HEK293 (cell line): ENCODE measurements around the gene RHOF.

Experiments
- CTCF ChIA-PET: fragments of 350-600 bp; formaldehyde crosslinking; extraction: SDS; loops from one replicate; lab custom pipeline; 2021; ENCODE audit warnings: antibody characterized with exemption; lab: Yijun Ruan, JAX
- POLR2A ChIA-PET: fragments of 300-600 bp; formaldehyde crosslinking; extraction: SDS; loops from one replicate; lab custom pipeline; 2020; ENCODE audit warnings: antibody characterized with exemption, inconsistent platforms; lab: Yijun Ruan, JAX
- H3K27ac ChIP-seq: fragments of 200-500 bp; sonication (Bioruptor generic); 2 replicates; pipeline ENCODE4 v1.5.1; 2014; ENCODE audit warnings: low read depth, low read length, control low read depth, inconsistent platforms; ENCODE audit errors: extremely low read depth
- H3K36me3 ChIP-seq, 2 experiments: fragments of 200-500 bp in 1 of 2; sonication (Bioruptor generic) in 1 of 2; 1 replicate in 1 of 2; 2 replicates in 1 of 2; pipeline ENCODE4 v1.5.1; 2014 to 2017; ENCODE audit warnings: inconsistent platforms in 2 of 2, low read length in 2 of 2; ENCODE audit not compliant: control insufficient read depth in 2 of 2, insufficient read depth in 1 of 2
- H3K4me1 ChIP-seq: fragments of 200-500 bp; sonication (Bioruptor generic); 2 replicates; pipeline ENCODE4 v1.5.1; 2014; ENCODE audit warnings: mild to moderate bottlenecking, low read length, inconsistent platforms; ENCODE audit not compliant: control insufficient read depth, insufficient read depth
- H3K4me3 ChIP-seq: 2 replicates; pipeline ENCODE4 v1.5.1; 2011; ENCODE audit warnings: low read depth, mild to moderate bottlenecking, control low read depth, low read length, moderate library complexity
- H3K9me3 ChIP-seq: fragments of 200-500 bp; sonication (Bioruptor generic); 2 replicates; pipeline ENCODE4 v1.5.1; 2014; ENCODE audit warnings: low read depth, low read length, inconsistent platforms; ENCODE audit not compliant: control insufficient read depth, insufficient read depth
- EGR2 ChIP-seq: fragments of 450-650 bp; formaldehyde crosslinking; IDR thresholded peaks from 2 replicates; pipeline ENCODE4 v1.5.1; 2016; ENCODE audit warnings: low read depth, missing biosample characterization, missing genetic modification characterization
- HOXA7 ChIP-seq: sonication (generic); formaldehyde crosslinking; IDR thresholded peaks from 2 replicates; pipeline ENCODE4 v1.8.1; 2022; ENCODE audit warnings: missing genetic modification reagents, borderline replicate concordance
- KLF16 ChIP-seq: fragments of 450-650 bp; formaldehyde crosslinking; IDR thresholded peaks from 2 replicates; pipeline ENCODE4 v1.5.1; 2017; ENCODE audit warnings: missing biosample characterization, missing genetic modification characterization
- KLF9 ChIP-seq: fragments of 450-650 bp; formaldehyde crosslinking; IDR thresholded peaks from 2 replicates; pipeline ENCODE4 v1.5.1; 2016; ENCODE audit warnings: missing biosample characterization, missing genetic modification characterization, low read depth
- REPIN1 ChIP-seq: fragments of 450-650 bp; formaldehyde crosslinking; IDR thresholded peaks from 2 replicates; pipeline ENCODE4 v1.5.1; 2017; ENCODE audit warnings: missing biosample characterization, missing genetic modification characterization, low read depth
- SETDB1 ChIP-seq: IDR thresholded peaks from one replicate; pipeline ENCODE4 v1.6.1; 2017; ENCODE audit warnings: mild to moderate bottlenecking, low read length, moderate library complexity, mixed read lengths; ENCODE audit not compliant: insufficient read length
- SP2 ChIP-seq: fragments of 450-650 bp; formaldehyde crosslinking; IDR thresholded peaks from 2 replicates; pipeline ENCODE4 v1.5.1; 2016; ENCODE audit warnings: missing biosample characterization, missing genetic modification characterization
- SP7 ChIP-seq: fragments of 450-650 bp; formaldehyde crosslinking; IDR thresholded peaks from 2 replicates; pipeline ENCODE4 v1.5.1; 2016; ENCODE audit warnings: missing biosample characterization, missing genetic modification characterization
- ZBTB17 ChIP-seq: fragments of 450-650 bp; formaldehyde crosslinking; IDR thresholded peaks from 2 replicates; pipeline ENCODE4 v1.5.1; 2016; ENCODE audit warnings: missing biosample characterization, missing genetic modification characterization
- ZBTB8A ChIP-seq: fragments of 450-650 bp; formaldehyde crosslinking; IDR thresholded peaks from 2 replicates; pipeline ENCODE4 v1.5.1; 2016; ENCODE audit warnings: missing biosample characterization, missing genetic modification characterization
- ZIC2 ChIP-seq: fragments of 450-650 bp; formaldehyde crosslinking; IDR thresholded peaks from 2 replicates; pipeline ENCODE4 v1.5.1; 2016; ENCODE audit warnings: missing biosample characterization, missing genetic modification characterization
- ZNF184 ChIP-seq: fragments of 450-650 bp; IDR thresholded peaks from 2 replicates; pipeline ENCODE4 v1.5.1; 2018; ENCODE audit warnings: missing biosample characterization, mild to moderate bottlenecking, missing genetic modification characterization
- ZNF391 ChIP-seq: fragments of 450-650 bp; formaldehyde crosslinking; IDR thresholded peaks from 2 replicates; pipeline ENCODE4 v1.5.1; 2016; ENCODE audit warnings: low read depth, missing biosample characterization, missing genetic modification characterization, borderline replicate concordance
- ZNF426 ChIP-seq: fragments of 450-650 bp; formaldehyde crosslinking; IDR thresholded peaks from 2 replicates; pipeline ENCODE4 v1.5.1; 2017; ENCODE audit warnings: missing biosample characterization, missing genetic modification characterization, mild to moderate bottlenecking, inconsistent platforms, moderate library complexity
- ZNF433 ChIP-seq: fragments of 450-650 bp; formaldehyde crosslinking; IDR thresholded peaks from 2 replicates; pipeline ENCODE4 v1.5.1; 2016; ENCODE audit warnings: missing biosample characterization, missing genetic modification characterization, low read depth
- ZNF571 ChIP-seq: fragments of 450-650 bp; formaldehyde crosslinking; IDR thresholded peaks from 2 replicates; pipeline ENCODE4 v1.5.0; 2017; ENCODE audit warnings: missing biosample characterization, missing genetic modification characterization
- ZNF596 ChIP-seq: fragments of 450-650 bp; IDR thresholded peaks from 2 replicates; pipeline ENCODE4 v1.5.0; 2018; ENCODE audit warnings: missing biosample characterization, mild to moderate bottlenecking, missing genetic modification characterization, moderate library complexity
- ZNF626 ChIP-seq: fragments of 450-650 bp; sonication (Bioruptor Pico); formaldehyde crosslinking; IDR thresholded peaks from 2 replicates; pipeline ENCODE4 v1.5.1; 2018; ENCODE audit warnings: missing biosample characterization, missing genetic modification characterization, inconsistent platforms
- ZNF654 ChIP-seq: fragments of 450-650 bp; formaldehyde crosslinking; IDR thresholded peaks from 2 replicates; pipeline ENCODE4 v1.5.1; 2016; ENCODE audit warnings: low read depth, missing biosample characterization, missing genetic modification characterization
- ZNF664 ChIP-seq: fragments of 450-650 bp; formaldehyde crosslinking; IDR thresholded peaks from 2 replicates; pipeline ENCODE4 v1.5.1; 2016; ENCODE audit warnings: missing biosample characterization, missing genetic modification characterization
- ZNF791 ChIP-seq: fragments of 450-650 bp; formaldehyde crosslinking; IDR thresholded peaks from 2 replicates; pipeline ENCODE4 v1.5.1; 2016; ENCODE audit warnings: missing biosample characterization, missing genetic modification characterization
- TF ChIP-seq, protein P1 (sequence below): fragments of 450-650 bp; formaldehyde crosslinking; IDR thresholded peaks from 2 replicates; pipeline ENCODE4 v1.5.1; 2016; ENCODE audit warnings: missing biosample characterization, missing genetic modification characterization
- TF ChIP-seq, protein P2 (sequence below): fragments of 450-650 bp; formaldehyde crosslinking; IDR thresholded peaks from 2 replicates; pipeline ENCODE4 v1.5.1; 2016; ENCODE audit warnings: missing biosample characterization, missing genetic modification characterization
- TF ChIP-seq, protein P3 (sequence below): fragments of 450-650 bp; formaldehyde crosslinking; IDR thresholded peaks from 2 replicates; pipeline ENCODE4 v1.5.1; 2017; ENCODE audit warnings: missing biosample characterization, missing genetic modification characterization
- TF ChIP-seq, protein P4 (sequence below): IDR thresholded peaks from 2 replicates; pipeline ENCODE4 v1.6.1; 2011; ENCODE audit warnings: mild to moderate bottlenecking, low read depth, low read length, borderline replicate concordance

The RHOF gene

GRCh38 chr12:121740847-121741246, 52.6 kb downstream of the RHOF start (continued):
- TF ChIP-seq SP7 (tag by site-specific recombination) (no peak), ZNF654 (no peak), HOXA7 (no peak), ZNF596 (tag by site-specific recombination) (no peak), SP2 (tag by site-specific recombination) (no peak), ZNF791 (no peak), SETDB1 (no peak), ZNF391 (no peak), REPIN1 (tag by site-specific recombination) (no peak), ZNF433 (tag by site-specific recombination) (no peak), KLF16 (peak; percentile 41; the same call in 1 of the 2 replicates), KLF9 (peak; percentile 69), ZBTB17 (tag by site-specific recombination) (no peak), ZIC2 (tag by site-specific recombination) (no peak), ZNF626 (tag by site-specific recombination) (no peak), ZNF664 (tag by site-specific recombination) (no peak), ZNF571 (tag by site-specific recombination) (no peak), EGR2 (tag by site-specific recombination) (no peak)
- TF ChIP-seq, protein P1, sequence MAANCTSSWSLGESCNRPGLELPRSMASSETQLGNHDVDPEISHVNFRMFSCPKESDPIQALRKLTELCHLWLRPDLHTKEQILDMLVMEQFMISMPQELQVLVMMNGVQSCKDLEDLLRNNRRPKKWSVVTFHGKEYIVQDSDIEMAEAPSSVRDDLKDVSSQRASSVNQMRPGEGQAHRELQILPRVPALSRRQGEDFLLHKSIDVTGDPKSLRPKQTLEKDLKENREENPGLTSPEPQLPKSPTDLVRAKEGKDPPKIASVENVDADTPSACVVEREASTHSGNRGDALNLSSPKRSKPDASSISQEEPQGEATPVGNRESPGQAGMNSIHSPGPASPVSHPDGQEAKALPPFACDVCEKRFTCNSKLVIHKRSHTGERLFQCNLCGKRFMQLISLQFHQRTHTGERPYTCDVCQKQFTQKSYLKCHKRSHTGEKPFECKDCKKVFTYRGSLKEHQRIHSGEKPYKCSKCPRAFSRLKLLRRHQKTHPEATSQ (tag by site-specific recombination): no peak
- TF ChIP-seq, protein P2, sequence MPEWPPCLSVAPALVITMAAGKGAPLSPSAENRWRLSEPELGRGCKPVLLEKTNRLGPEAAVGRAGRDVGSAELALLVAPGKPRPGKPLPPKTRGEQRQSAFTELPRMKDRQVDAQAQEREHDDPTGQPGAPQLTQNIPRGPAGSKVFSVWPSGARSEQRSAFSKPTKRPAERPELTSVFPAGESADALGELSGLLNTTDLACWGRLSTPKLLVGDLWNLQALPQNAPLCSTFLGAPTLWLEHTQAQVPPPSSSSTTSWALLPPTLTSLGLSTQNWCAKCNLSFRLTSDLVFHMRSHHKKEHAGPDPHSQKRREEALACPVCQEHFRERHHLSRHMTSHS: no peak
- TF ChIP-seq, protein P3, sequence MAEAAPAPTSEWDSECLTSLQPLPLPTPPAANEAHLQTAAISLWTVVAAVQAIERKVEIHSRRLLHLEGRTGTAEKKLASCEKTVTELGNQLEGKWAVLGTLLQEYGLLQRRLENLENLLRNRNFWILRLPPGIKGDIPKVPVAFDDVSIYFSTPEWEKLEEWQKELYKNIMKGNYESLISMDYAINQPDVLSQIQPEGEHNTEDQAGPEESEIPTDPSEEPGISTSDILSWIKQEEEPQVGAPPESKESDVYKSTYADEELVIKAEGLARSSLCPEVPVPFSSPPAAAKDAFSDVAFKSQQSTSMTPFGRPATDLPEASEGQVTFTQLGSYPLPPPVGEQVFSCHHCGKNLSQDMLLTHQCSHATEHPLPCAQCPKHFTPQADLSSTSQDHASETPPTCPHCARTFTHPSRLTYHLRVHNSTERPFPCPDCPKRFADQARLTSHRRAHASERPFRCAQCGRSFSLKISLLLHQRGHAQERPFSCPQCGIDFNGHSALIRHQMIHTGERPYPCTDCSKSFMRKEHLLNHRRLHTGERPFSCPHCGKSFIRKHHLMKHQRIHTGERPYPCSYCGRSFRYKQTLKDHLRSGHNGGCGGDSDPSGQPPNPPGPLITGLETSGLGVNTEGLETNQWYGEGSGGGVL (tag by site-specific recombination): no peak
- TF ChIP-seq, protein P4, sequence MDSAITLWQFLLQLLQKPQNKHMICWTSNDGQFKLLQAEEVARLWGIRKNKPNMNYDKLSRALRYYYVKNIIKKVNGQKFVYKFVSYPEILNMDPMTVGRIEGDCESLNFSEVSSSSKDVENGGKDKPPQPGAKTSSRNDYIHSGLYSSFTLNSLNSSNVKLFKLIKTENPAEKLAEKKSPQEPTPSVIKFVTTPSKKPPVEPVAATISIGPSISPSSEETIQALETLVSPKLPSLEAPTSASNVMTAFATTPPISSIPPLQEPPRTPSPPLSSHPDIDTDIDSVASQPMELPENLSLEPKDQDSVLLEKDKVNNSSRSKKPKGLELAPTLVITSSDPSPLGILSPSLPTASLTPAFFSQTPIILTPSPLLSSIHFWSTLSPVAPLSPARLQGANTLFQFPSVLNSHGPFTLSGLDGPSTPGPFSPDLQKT: no peak

- H3K4me3 ChIP-seq: no peak overlapping the region
- TF ChIP-seq ZNF426 (no peak), ZBTB8A (tag by site-specific recombination) (no peak), ZNF626 (tag by site-specific recombination) (no peak), ZNF184 (tag by site-specific recombination) (no peak), HOXA7 (no peak)
- TF ChIP-seq, all 188 proteins: peak for 0
- POLR2A ChIA-PET: interaction anchor here (0.6 to 0.7 kb wide), 2 partner anchors 9 to 18 kb away, joined by 3 to 5 read pairs; no protein-coding TSS in a partner anchor
- no peaks in the 10 kb centered on the region; a peak in 1 of 3 replicates for H3K36me3 ChIP-seq
- H3K27ac ChIP-seq: no peak overlapping the region
- peaks cover 4% of the 10 kb centered on the region; the same call in 1 of the 2 replicates for H3K4me1 ChIP-seq
- CTCF ChIA-PET: no interaction called here
- H3K9me3 ChIP-seq: no peaks in the 10 kb centered on the region
These were observed 55.1 kb downstream of the RHOF start for GRCh38 chr12:121738340-121738858.
